T follicular helper cell (primary cell): Measurements from ENCODE around the gene DIRAS2.

Experiments used
- DNase-seq: peaks from one replicate; pipeline ENCODE4 v3.0.0-alpha.2; 2020; ENCODE audit warnings: low read depth

DIRAS2 gene

DNA sequence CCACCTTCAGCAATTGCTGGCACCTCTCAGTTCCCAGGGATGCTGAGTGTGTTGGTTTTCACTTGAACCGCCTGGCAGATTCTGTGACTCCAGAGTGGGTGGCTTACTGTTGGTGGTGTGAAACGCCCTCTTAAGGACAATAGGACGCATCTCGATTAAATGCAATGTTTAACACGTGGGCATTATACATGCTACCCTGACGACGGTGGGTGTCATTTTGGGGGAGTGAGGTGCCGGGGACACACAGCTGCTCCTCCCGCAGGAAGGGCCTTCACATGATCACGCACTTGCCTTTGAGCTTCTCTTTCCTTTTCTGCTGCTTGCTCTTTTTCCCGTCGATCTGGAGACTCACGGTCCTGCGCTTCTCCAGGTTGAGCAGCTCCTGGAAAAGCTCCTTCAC, 29.7 kb downstream of the DIRAS2 start:
- DNase-seq, result no peak

GRCh38 chr9:90611568-90611967, 31.1 kb downstream of the DIRAS2 start:
- DNase-seq, result no peak

DNA sequence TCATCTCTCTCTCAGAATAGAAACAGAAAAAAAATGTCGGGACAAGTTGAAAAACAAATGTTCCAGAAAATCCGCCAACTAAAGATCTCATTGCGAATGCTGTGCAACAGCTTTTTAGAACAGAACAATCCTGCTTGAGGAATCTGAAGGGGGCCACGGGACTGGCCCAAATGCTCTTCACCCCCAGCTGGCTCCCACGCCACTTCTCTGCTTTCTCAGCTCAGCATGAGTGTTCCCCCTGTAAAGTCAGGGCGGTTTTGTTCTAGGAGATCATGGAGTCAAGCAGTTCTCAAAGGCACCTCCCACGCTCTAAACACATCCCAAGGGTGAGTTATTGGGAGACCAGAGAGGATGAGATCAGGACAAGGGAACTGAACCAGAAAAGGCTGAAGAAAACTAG, 31.5 kb downstream of the DIRAS2 start:
- no peak for DNase-seq

GRCh38 chr9:90607701-90608516, 34.7 kb downstream of the DIRAS2 start:
- no peak for DNase-seq

DNA sequence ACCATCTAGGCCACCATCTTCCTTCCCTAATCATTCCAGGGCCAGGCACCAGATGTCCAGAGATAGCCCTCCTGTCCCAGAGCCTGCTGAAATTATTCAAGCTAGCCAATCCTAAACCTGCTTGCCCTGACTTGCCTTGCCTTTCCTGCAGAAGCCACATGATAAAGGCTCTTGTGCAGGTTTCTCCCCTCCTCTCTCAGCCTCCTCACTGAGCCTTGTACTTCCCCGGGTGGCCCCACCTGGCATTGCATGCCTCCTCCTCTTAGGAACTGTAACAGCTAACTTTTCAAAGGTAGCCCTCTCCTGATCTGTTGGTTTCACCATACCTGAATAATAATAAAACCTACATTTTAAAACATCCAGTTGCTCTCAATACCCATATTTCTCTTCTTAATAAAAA, 42.6 kb downstream of the DIRAS2 start:
- no peak for DNase-seq

- DNase-seq, result no peak
Measured at GRCh38 chr9:90598191-90598590, 44.4 kb downstream of the DIRAS2 start.

GRCh38 chr9:90593646-90594045, 49.0 kb downstream of the DIRAS2 start:
- DNase-seq, result no peak

GRCh38 chr9:90580576-90580975, 62.0 kb downstream of the DIRAS2 start:
- no peak for DNase-seq

GRCh38 chr9:90579181-90579580, 63.4 kb downstream of the DIRAS2 start:
- no peak for DNase-seq

DNA sequence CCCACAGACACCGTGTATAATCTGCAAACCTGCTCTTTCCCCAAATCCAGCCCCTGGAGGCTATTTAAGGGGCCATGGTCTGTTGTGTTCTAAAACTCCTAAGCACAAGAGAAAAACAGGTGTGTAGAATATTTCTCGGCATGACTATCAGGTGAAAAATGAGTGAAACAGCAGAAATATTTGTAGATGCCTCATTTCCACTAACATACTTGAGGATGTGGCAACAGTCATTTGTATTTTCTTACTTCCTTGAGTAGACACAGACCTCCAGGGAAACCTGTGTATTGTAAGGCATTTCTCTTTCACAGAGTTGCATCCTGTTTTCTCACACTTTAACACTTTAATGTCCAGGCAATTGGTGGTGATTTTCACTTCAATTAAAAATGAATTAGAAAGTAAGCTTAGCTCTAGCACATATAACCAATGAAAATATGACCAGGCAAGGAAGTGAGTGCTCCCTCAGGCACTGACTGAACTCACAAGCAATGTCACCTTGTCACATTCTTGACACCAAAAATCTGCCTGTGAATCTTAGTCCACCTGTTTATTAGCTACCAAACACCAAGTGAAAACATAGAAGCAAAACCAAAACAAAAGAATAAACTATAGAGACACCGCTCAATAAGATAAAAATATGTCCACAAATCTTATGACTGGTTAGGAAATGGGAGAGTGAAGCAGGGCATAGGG, 64.4 kb downstream of the DIRAS2 start:
- DNase-seq, result no peak

- no peak for DNase-seq
Measured at GRCh38 chr9:90569511-90569910, 73.1 kb downstream of the DIRAS2 start.

DNA sequence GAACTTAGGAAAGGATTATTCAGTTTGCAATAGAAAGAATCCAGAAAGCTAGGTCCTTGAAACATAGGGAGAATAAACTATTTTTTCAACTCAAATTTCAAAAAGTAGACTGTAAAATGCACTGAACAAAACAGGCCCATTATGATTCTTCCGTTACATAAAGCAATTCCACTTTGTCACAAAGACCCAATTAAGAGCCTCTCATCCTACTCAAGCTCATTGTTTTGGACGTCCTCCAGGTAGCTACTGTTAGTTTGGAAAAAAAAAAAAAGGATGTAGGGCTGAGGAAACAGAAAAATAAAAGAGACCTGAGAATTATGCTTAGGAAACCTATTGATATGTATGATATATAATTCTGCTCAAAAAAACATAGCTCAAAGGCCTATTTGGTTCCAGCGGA, 74.0 kb downstream of the DIRAS2 start:
- DNase-seq, result no peak

- DNase-seq, result no peak
Measured at GRCh38 chr9:90562229-90562628, 80.4 kb downstream of the DIRAS2 start.
